ENCODE data around the gene APOL1.

APOL1 gene

DNA sequence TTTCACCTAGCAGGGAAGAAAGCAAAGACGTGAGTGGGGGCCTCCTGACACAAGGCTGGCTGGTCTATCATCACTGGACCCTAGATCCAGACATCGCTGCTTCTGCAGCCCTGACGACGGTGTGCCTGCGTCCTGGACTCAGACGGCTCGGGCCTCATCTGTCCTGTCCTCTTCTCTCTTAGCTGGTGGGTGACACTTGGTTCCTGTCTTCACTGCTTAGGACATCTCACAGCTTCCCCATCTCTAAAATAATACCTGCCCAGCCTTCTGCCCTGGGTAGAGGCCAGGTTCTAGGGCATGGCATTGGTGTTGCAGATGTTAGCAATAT lies 41.3 kb downstream of the APOL1 start:
- DNase-seq: no peak

- no peak for DNase-seq
Measured at GRCh38 chr22:36294801-36295200, 41.9 kb downstream of the APOL1 start.

- no peak for DNase-seq
Measured at GRCh38 chr22:36295247-36295646, 42.3 kb downstream of the APOL1 start.

DNA sequence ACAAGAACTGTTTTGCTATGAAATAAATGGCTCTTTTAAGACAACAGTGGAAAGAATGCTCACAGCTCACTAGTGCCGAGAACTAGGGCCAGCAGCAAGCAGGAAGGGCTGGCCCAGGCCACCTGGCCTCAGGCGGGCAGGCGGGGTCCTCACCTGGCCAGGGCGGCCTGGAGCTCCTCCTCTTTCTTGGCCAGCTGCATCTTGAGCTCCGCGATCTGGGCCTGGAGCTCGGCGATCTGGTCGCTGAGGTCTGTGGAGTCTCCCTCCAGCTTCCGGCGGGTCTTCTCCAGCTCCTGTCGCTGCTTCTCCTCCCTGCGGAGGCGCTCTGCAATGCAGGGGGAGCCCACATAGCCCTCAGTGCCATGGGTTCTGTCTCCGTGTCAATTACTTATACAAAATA lies 43.8 kb downstream of the APOL1 start:
- DNase-seq: no peak

DNA sequence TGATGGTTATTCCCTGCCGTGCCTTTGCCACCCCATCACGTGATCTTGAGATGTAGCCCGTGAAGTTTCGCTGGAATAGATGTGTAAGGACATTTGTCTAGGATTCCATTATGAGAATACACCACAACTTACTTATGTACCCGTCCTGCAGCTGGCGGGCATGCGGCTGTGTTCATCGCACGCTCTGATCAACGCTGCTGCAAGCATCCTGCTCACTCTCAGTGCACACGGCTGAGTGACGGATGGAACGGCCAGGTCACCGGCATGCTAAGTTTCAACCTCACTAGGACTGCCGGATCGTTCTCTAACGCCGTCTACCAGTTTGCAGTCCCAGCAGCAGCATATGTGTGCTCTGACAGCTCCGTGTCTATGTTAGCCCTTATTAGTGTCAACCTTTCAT lies 44.6 kb downstream of the APOL1 start:
- DNase-seq: no peak

- no peak for DNase-seq
Measured at GRCh38 chr22:36298118-36298517, 45.2 kb downstream of the APOL1 start.

GRCh38 chr22:36298601-36299000 lies 45.7 kb downstream of the APOL1 start:
- DNase-seq: no peak

DNA sequence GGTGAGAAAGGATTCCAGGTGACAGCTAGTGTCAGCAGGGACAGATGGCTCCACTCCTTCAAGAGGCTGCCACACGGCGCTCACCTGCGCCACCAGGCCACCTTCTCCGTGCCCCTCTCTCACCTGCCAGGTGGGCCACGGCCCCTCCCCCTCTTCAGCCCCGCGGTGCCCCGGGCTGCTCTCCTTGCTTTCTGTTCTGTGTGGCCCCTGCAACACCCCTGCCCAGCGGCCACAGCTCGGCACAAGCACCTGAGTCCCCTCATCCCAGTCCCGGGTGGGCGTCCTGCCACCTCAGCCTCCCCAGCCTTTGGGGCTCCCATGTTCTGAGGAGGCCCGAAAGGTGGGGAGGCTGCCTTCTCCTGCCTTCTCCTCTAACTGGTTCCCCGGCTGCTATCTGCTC lies 46.4 kb downstream of the APOL1 start:
- DNase-seq: no peak

GRCh38 chr22:36299911-36300310 lies 47.0 kb downstream of the APOL1 start:
- DNase-seq: no peak

DNA sequence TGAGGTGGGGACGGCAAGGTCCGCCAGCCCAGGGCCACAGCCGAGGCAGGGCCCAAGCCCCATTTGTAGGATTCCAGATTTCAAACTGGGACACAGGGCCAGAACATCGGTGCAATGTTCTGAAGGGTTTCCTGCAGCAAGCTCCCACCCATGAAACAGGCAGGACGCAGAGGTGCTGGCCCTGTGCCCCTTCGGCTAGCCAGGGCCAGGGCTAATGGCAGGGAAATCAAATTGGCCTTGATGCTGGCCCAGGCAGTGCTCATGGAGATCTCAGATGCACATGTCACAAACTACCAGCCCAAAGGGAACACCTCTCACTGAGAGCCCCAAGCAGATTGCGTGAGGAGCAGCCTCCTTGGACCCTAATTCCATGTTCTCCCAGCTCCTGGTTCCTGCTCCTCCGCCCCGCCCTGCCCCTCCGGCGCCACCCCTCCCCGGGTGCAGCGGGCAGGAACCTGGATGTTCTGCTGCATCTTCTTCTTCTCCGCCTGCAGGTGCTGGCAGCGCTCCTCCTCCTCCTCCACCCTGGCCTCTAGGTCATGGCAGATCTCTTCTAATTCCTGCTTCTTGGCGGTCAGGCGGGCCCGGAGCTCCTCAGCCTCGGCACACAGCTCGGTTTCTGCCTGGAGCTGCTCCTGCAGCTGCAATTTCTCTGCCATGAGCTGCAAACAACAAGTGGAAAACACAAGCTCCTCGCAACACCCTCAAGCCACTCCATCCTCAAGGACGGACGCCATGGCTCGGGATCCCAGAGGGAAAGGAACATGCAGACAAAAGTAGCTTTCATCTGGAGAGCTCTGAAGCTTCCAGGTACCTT lies 47.7 kb downstream of the APOL1 start:
- DNase-seq: no peak

GRCh38 chr22:36301384-36301828 lies 48.5 kb downstream of the APOL1 start:
- no peak for DNase-seq

DNA sequence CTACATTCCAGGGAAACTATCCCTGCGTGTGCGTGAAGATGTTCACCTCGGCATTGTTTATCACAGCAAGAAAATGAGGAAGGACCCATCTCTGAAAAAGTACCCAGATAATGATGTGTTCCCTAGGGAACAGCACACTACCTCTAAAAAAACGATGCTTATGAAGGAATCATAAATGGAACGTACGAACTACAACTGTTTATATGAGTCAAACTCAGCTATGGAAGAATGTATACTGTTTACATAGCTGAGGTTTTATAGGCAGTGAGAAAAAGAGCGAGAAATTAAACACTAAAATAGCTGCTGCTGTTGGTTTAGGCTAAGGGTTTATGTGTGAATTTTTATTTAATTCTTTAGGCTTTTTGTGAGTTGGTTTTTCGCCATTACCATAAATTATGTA lies 48.9 kb downstream of the APOL1 start:
- no peak for DNase-seq

GRCh38 chr22:36302439-36303114 lies 49.6 kb downstream of the APOL1 start:
- no peak for DNase-seq

DNA sequence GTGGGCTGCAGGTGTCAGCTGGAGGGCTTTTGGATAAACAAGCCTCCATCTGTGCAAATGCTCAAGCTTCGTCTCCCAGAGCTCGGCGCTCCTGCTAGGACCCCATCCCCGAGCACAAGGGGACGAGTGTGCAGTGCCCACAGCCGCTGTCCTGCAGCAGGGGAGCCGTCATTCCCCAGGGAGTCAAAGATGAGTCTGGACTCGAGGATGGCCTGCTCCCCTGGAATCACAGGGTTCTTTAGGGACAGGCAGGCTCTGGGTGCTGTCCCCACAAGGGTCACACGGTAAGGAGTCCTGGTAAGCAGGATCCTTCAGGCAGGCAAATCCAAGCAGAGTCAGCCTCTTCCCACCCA lies 50.2 kb downstream of the APOL1 start:
- DNase-seq: no peak

- no peak for DNase-seq
Measured at GRCh38 chr22:36303874-36304273, 50.9 kb downstream of the APOL1 start.

DNA sequence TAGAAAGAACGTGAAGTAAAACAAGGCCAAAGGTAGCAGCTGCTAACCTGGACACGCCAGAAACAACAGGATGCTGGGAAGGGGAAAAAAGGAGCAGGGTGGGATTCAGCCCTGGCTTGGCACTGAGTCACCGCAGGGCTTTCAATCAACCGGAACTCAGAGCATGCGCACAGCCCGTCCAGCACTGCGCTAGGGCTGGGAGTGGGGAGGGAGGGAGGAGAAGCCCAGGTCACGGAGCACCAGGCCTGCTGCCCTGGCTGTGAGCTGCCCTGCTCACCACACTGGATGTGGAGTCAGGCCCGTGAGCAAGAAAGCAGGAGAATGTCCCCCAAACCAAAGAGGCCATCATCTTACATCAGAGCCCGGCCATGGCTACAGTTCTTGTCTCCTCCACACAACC lies 51.5 kb downstream of the APOL1 start:
- no peak for DNase-seq

DNA sequence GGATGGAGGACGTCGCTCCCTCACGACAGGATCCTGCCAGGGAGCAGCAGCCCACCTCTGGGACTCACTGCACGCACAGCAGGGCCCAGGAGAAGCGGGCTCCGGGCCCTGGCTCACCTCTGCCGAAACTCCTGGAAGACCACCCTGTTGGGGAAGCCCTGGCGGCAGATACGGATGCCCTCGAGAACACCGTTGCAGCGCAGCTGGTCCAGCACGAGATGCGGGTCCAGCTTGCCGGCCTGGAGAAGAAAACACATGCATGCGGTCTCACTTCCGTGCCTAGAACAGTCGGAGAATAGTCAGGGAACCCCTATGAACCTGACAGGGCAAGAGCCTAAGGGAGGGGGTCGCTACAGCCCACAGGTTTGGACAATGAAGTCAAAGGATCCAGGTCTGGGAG lies 52.9 kb downstream of the APOL1 start:
- no peak for DNase-seq

DNA sequence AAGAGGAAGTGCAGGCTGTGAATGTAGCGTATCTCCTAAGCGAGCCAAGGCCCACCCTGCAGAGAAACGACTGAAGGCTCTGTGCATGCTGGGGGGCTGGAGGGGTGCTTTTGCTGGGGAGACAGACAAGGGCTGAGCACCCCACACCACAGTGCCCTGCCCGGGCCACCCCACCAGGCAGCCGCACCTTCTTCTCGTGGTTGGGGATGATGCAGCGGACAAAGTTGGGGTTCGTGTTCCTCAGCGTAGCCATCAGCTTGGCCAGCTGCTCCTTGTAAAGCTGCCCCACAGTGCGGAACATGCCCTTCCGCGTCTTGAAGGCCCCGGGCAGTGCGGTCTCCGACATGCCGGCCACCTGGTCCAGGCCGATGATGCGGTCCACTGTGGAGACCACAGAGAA lies 53.3 kb downstream of the APOL1 start:
- no peak for DNase-seq

- DNase-seq: no peak
Measured at GRCh38 chr22:36308880-36309279, 55.9 kb downstream of the APOL1 start.

- DNase-seq: no peak
Measured at GRCh38 chr22:36311386-36312085, 58.6 kb downstream of the APOL1 start.

DNA sequence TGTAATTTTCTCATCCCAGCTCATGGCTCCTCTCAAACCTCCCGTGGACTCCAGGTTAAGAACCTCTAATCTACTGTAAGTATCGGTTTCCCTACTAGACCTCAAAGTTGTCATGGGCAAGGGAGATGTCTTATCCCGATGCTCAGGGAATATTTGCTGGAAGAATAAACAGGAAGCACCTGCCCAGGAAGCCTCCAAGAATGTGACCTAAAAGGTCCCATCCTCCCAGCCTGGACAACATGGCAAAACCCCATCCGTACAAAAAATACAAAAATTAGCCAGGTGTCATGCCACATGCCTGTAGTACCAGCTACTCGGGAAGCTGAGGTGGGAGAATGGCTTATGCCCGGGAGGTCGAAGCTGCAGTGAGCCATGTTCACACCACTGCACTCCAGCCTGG lies 62.4 kb downstream of the APOL1 start:
- DNase-seq: no peak

DNA sequence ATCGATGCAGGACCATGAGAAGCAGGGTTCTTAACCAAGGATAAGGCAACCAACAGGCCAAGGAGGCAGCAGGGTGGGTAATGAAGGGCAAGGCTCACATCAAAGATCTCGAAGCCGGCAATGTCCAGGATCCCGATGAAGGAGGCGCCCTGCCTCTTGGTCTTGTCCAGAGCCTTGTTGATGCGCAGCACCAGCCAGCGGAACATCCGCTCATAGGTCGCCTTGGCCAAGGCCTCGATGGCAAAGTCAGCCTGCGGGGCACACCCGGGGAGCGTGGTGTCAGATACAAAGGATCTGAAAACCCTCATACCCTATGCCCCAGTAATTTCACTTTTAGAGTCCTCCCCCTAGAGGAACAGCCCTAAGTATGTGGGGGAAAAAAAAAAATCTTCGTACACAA lies 63.5 kb downstream of the APOL1 start:
- DNase-seq: no peak

All from 8988T (cell line).